PFSK-1 (cell line): ENCODE measurements around the gene NTMT1.
A peak's percentile ranks its signal among the peaks of the same experiment; 100 is the strongest.

ENCODE experiments used
- FOXP2 ChIP-seq: optimal IDR thresholded peaks from 2 replicates; pipeline ENCODE3; 2011; ENCODE audit warnings: borderline replicate concordance, control low read depth, inconsistent platforms; ENCODE audit not compliant: insufficient read depth; ENCODE audit errors: extremely low read length, extremely low read depth
- POLR2AphosphoS5 ChIP-seq: IDR thresholded peaks from 2 replicates; pipeline ENCODE4 v1.6.1; 2012; ENCODE audit warnings: low read depth, mild to moderate bottlenecking, control low read depth, low read length, moderate library complexity
- REST ChIP-seq, 2 experiments: IDR thresholded peaks; 2 replicates each; pipeline versions ENCODE4 v1.6.1 to v1.8.0; 2011 to 2012; ENCODE audit warnings: low read depth in 2 of 2, low read length in 2 of 2, control low read depth in 1 of 2, inconsistent platforms in 1 of 2, mild to moderate bottlenecking in 1 of 2, moderate library complexity in 1 of 2; ENCODE audit not compliant: insufficient read depth in 1 of 2
- SIN3A ChIP-seq: IDR thresholded peaks from 2 replicates; pipeline ENCODE4 v1.6.1; 2012; ENCODE audit warnings: mild to moderate bottlenecking, low read length, moderate library complexity, borderline replicate concordance; ENCODE audit not compliant: insufficient read depth
- TAF1 ChIP-seq: IDR thresholded peaks from 2 replicates; pipeline ENCODE4 v1.6.1; 2012; ENCODE audit warnings: low read length, control low read depth, borderline replicate concordance; ENCODE audit not compliant: insufficient read depth

The NTMT1 gene

GRCh38 chr9:129653823-129654553 is 28.0 kb downstream of the NTMT1 start:
- TF ChIP-seq TAF1 (no peak), SIN3A (no peak), FOXP2 (no peak), POLR2AphosphoS5 (no peak), REST (IDR thresholded peaks at IDR 0.05; ENCODE audit: insufficient read depth in 1 of 2, low read depth in 2 of 2, low read length in 2 of 2) (no peak)

DNA sequence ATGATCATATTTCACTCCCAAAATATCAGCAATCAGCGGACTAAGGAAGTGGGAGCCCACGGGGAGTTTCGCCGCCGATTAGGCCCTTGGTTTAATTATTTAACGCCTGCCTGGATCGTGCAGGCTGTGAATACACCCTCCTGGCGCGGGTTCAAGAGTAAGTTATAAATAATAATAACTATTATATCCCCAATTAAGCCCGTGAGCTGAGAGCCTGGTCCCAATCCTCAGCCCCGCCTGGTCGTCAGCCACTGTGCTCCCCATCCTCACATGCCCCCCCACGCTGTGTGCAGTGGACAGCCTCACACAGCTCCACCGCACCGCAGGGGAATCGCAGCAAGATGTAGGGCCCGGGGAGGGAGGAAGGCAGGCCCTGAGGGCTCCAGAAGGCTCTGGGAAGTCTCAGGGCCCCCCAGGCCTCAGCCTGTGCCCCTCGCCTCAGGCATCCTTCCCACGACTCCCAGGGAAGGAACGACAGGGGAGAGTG is 28.6 kb downstream of the NTMT1 start:
- TF ChIP-seq TAF1 (no peak), SIN3A (no peak), POLR2AphosphoS5 (no peak), REST (IDR thresholded peaks at IDR 0.05; ENCODE audit: insufficient read depth in 1 of 2, low read depth in 2 of 2, low read length in 2 of 2) (no peak), FOXP2 (no peak)

DNA sequence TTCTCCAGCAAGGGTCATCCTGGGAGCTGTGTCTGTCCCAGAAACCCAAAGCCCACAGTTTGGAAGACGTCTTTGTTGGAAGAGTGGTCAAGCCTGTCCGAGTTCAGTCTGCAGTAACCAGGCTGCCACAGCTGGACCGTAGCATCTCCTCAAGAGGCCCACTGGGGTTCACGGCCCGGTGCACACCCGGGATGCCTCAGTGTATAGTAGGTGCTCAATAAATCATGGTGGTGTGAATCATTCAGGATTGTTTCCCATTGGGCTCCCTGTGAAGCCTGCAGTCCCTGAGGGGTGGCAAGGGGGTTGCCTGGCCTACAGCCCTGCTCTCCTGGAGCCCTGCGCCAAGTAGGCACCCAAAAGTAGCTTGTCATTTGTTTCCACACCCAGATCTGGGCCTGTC is 29.2 kb downstream of the NTMT1 start:
- no peak for TF ChIP-seq TAF1
- TF ChIP-seq REST (IDR thresholded peaks at IDR 0.05; ENCODE audit: insufficient read depth in 1 of 2, low read depth in 2 of 2, low read length in 2 of 2), result no peak
- no peak for TF ChIP-seq POLR2AphosphoS5

DNA sequence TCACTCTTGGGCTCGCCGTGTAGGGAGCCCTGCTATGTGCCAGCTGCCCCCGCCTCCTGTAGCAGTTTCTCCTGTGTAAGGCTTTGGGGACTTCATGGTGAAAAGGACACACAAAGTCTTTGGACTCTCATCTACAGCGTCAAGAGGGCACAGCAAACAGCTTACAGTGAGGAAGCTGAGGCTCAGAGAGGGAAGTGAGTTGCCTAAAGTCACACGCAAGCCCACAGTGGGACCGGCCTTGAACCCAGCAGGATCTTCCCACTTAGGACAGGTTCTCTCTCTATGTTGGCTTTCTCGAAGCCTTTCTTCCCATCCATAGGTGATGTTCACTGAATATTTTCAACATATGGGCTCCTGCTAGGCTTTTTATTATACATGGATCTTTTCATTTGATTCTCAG is 29.7 kb downstream of the NTMT1 start:
- TF ChIP-seq POLR2AphosphoS5 (no peak), TAF1 (no peak), FOXP2 (no peak), SIN3A (no peak), REST (IDR thresholded peaks at IDR 0.05; ENCODE audit: insufficient read depth in 1 of 2, low read depth in 2 of 2, low read length in 2 of 2) (no peak)

DNA sequence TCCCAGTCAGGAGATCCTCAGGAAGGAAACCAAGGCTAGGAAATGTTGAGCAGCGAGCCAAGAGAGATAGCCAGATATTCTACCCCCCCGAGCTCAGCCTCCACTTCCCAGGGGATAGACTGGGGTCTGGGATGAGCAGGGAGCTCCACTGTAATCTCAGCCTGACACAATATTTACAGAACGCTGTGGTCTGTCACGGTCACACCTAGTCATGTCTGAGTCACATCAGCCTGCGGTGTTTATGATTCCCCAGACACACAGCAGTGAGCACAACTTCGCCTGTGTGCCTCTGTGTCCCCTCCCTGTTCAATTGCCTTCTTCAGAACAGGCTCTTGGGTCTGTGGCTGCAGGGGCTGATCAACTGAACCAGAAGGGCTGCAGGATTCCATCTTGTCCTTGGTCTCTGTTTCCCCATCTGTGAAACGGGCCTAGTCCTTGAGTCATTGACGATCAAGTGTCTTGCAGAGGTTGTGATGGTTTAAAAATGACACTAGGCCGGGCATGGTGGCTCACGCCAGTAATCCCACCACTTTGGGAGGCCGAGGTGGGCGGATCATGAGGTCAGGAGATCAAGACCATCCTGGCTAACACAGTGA is 30.9 kb downstream of the NTMT1 start:
- no peak for TF ChIP-seq TAF1
- peak; percentile 36 for TF ChIP-seq FOXP2
